Measurements from ENCODE around the gene MISP3.
"Not testable (repeated sequence)": the region's sequence is repeated elsewhere in the genome, so short reads cannot be mapped to it uniquely, and the experiment has no call there.

DNA sequence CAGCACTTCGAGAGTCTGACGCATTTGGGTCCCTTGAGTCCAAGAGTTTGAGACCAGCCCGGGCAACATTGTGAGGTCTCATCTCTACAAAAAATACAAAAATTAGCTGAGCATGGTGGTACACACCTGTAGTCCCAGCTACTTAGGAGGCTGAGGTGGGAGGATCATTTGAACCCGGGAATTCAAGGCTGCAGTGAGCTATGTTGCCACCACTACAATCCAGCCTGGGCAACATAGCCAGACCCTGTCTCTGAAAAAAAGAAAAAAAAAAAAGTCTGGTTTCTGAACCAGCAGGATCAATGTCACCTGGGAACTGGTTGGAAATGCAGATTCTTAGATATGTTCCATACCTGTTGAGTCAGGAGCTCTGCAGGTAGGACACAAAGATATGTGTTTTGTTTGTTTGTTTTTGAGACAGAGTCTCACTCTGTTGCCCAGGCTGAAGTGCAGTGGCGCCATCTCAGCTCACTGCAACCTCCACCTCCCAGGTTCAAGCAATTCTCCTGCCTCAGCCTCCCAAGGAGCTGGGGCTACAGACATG is 45.9 kb upstream of the MISP3 start:
- TF ChIP-seq, protein P1, sequence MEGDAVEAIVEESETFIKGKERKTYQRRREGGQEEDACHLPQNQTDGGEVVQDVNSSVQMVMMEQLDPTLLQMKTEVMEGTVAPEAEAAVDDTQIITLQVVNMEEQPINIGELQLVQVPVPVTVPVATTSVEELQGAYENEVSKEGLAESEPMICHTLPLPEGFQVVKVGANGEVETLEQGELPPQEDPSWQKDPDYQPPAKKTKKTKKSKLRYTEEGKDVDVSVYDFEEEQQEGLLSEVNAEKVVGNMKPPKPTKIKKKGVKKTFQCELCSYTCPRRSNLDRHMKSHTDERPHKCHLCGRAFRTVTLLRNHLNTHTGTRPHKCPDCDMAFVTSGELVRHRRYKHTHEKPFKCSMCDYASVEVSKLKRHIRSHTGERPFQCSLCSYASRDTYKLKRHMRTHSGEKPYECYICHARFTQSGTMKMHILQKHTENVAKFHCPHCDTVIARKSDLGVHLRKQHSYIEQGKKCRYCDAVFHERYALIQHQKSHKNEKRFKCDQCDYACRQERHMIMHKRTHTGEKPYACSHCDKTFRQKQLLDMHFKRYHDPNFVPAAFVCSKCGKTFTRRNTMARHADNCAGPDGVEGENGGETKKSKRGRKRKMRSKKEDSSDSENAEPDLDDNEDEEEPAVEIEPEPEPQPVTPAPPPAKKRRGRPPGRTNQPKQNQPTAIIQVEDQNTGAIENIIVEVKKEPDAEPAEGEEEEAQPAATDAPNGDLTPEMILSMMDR (IDR thresholded peaks at IDR 0.05 in 8 of 11, conservative IDR thresholded peaks at IDR 0.05 in 3 of 11) = not testable (repeated sequence)
- not testable (repeated sequence) for TF ChIP-seq POLR2A, POLR2AphosphoS5 (IDR thresholded peaks at IDR 0.05)

Data from spleen (tissue), 7 donors.